Fibroblast of the aortic adventitia (primary cell): ENCODE data around the gene CD55. TPM values are rescaled to one million over a fixed set of nuclear protein-coding genes. Genes with fewer than 3 reads are reported as not detected.
A peak's percentile ranks its signal among the peaks of the same experiment; 100 is the strongest.

Experiments used
- DNase-seq: peaks from one replicate; pipeline ENCODE4 v3.0.0-alpha.2; 2010; ENCODE audit warnings: low read depth
- H3K4me3 ChIP-seq: 2 replicates; pipeline ENCODE4 v1.5.1; 2011; ENCODE audit warnings: low read depth, mild to moderate bottlenecking, control low read depth, low read length, moderate library complexity
- total RNA-seq: library from RNA; depleted of rRNA; stranded (reverse); fragments of >200 nt; gene quantifications from 2 replicates; pipeline ENCODE4 v1.2.3, GENCODE V29; 2012; ENCODE audit warnings: low replicate concordance
- TF ChIP-seq, protein P1 (sequence below): IDR thresholded peaks from 2 replicates; pipeline ENCODE4 v1.5.1; 2011; ENCODE audit warnings: mild to moderate bottlenecking, low read length, control low read depth, inconsistent platforms; ENCODE audit not compliant: insufficient read depth

The CD55 gene
- total RNA-seq, 1 donor = 34.0 TPM

DNA sequence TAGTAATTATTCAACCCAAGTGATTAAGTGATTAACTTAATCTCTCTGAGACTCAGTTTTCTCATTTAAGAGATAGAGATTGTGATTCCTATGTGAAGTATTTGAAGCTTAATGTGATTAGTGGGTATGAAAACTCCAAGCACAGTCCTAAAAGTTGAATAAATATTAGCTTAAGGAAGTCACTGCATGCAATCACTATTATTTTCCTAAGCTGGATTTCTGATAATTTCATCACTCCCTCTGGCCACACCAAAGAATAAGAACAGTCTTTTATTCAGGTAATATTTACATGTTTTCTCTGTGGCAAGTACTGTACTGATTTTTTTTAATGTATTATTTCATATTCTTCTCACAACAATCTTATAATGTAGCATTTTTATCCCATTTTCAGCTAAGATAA lies 31.1 kb downstream of the CD55 start:
- TF ChIP-seq, protein P1, sequence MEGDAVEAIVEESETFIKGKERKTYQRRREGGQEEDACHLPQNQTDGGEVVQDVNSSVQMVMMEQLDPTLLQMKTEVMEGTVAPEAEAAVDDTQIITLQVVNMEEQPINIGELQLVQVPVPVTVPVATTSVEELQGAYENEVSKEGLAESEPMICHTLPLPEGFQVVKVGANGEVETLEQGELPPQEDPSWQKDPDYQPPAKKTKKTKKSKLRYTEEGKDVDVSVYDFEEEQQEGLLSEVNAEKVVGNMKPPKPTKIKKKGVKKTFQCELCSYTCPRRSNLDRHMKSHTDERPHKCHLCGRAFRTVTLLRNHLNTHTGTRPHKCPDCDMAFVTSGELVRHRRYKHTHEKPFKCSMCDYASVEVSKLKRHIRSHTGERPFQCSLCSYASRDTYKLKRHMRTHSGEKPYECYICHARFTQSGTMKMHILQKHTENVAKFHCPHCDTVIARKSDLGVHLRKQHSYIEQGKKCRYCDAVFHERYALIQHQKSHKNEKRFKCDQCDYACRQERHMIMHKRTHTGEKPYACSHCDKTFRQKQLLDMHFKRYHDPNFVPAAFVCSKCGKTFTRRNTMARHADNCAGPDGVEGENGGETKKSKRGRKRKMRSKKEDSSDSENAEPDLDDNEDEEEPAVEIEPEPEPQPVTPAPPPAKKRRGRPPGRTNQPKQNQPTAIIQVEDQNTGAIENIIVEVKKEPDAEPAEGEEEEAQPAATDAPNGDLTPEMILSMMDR = no peak
- no peak overlapping the region for H3K4me3 ChIP-seq
- peak; percentile 58 for DNase-seq

DNA sequence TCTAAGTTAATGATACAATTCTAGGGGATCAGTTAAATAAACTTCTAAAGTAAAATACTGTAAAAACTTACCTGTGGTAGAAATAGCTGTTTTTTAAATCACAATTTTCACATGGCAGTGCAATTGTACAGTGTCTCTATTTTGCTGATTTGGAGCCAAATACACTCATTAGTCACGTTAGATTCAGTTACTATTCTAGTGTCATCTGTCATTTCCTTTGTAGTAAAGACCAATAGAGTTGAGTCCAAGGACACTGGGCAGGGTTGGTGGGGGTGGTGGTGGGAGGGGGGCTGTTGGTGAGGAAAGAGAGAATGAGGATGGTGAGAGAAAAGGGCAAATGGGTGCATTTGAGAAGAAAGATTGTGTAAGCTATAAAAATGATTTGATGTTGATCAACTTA lies 33.6 kb downstream of the CD55 start:
- TF ChIP-seq, protein P1 = no peak
- no peak for DNase-seq
- H3K4me3 ChIP-seq = no peak overlapping the region

DNA sequence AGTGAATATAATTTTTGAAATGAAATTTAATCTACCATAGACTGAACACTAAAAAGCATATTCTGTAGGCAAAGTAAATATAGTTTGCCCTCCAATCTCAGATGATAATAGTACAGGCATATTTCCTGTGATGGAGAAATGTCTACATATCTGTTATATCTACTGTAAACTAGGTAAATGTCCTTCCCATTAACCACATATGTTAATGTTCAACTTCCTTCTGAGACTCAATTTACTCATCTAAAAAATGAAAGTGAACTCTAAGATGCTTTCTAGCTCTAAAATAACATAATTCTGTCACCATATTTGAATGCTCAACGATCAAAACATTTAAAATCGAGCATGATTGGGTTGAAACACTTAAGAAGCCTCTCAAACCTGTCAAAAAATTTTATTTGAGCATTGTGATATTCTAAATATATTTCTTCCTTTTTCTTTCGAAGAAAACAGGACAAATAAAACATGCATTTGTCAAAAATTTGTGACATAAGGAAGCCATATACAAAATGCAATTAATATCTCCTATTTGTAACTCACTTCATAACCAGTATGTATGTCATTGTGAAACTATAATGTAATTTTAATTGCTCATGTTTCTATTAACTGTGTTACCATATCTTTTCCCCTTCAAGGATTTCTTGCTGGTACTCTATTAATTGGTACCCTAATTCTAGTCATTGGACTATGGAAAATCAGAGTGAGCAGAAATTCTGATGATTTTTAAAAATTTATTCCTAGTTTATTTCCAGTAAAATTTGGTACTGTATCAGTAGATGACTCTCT lies 34.2 kb downstream of the CD55 start:
- TF ChIP-seq, protein P1 = no peak

DNA sequence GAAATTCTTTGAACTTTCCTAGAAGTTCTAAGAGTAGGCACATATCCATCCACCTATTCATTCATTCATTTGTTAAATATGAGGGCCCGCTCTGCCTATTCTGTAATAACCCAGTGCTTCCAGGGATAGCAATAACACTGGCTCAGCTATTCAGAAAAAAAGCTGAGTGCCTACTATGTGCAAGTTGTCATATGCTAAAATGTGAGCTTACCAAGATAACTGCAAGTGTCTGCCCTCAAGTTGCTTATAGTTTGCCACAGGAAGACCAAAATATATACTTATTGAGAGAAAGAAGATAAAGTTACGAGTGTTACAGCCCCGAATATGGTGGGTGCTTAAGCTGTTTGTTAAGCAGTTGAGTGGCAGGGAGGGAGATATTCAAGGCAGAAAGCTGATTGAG lies 39.6 kb downstream of the CD55 start:
- no peak overlapping the region for H3K4me3 ChIP-seq
- TF ChIP-seq, protein P1 = no peak
- DNase-seq = no peak

More for the DNA sequence above, 34.2 kb downstream of the CD55 start:
- H3K4me3 ChIP-seq = no peak overlapping the region
- DNase-seq = no peak

DNA sequence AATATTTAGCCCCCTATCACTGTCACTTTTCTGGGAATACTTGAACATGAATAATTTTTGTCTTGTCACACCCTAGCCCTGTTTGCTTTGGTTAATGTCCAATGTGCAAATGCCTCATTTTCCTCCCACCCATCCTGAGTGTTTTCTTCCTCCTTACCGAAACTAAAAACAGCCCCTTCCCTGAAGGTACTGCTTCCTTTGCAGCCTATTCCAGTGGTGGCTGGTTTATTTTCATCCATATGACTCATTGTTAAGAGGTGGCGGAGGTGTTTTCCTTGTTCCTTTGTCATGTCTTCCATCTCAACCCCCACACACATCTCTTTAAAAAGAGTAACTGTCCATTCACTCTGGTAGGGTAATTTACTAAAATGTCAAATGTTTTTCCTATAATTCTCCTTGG lies 40.4 kb downstream of the CD55 start:
- no peak for DNase-seq

DNA sequence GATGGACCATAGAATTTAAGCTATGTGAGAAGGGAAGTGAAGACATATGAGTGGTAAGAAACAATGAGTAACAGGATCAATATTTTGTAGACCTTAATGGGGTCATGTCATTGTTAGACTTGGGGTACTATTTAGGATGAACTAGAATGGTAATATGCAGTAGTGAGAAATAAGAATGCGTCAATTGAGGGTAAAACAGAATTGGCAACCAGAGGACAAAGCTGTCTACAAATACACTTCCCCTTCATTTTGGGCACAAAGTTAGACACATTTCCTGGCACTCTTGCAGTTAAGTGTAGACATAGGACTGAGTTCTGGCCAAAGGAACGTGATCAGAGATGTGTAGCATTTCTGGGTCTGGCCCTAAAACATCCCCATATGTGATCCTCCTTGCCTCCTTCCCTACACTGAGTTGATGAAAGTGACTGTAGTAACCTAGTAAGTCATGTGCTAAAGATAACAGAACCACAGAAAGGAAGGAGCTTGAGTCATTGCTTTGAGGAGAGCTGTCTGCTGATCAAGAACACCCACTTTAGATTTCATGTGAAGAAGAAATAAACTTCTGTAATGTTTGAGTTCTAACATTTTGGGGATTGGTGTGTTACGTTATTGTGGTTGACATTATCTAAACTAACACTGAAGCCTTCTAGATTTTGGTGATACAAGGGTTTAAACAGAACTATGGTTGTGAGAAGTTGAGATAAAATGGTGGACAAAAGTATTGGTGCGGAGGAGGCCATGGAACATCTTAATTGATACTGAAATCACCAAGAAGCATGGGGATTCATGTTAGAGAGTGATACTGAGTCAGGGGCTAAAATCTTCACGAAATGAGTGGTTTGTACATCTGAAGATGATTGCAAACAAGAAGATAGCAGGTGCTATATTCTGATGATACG lies 41.7 kb downstream of the CD55 start:
- TF ChIP-seq, protein P1 = no peak
- peak; percentile 73 for DNase-seq
- no peak overlapping the region for H3K4me3 ChIP-seq

More for the DNA sequence above, 40.4 kb downstream of the CD55 start:
- TF ChIP-seq, protein P1 = no peak
- no peak overlapping the region for H3K4me3 ChIP-seq
